Endodermal cell (in vitro differentiated cells): Measurements from ENCODE around the gene IFT122. TPM values are rescaled to one million over a fixed set of nuclear protein-coding genes. Genes with fewer than 3 reads are reported as not detected.
"Not testable (repeated sequence)": the region's sequence is repeated elsewhere in the genome, so short reads cannot be mapped to it uniquely, and the experiment has no call there.

ENCODE experiments used
- DNase-seq: peaks from one replicate; pipeline ENCODE4 v3.0.0-alpha.2; 2017
- H3K27ac ChIP-seq: 2 replicates; pipeline ENCODE4 v1.5.1; 2013; ENCODE audit warnings: mild to moderate bottlenecking, low read depth, low read length, moderate library complexity
- H3K27me3 ChIP-seq: 2 replicates; pipeline ENCODE4 v1.6.1; 2013; ENCODE audit warnings: mild to moderate bottlenecking, low read length, moderate library complexity; ENCODE audit not compliant: insufficient read depth, control insufficient read depth, poor library complexity, severe bottlenecking
- H3K36me3 ChIP-seq: 2 replicates; pipeline ENCODE4 v1.7.0; 2013; ENCODE audit warnings: mild to moderate bottlenecking, low read length, moderate library complexity; ENCODE audit not compliant: control insufficient read depth, insufficient read depth
- H3K4me1 ChIP-seq: one replicate; pipeline ENCODE4 v1.7.0; 2013; ENCODE audit warnings: low read length; ENCODE audit not compliant: control insufficient read depth, insufficient read depth
- H3K4me3 ChIP-seq: 2 replicates; pipeline ENCODE4 v1.5.1; 2013; ENCODE audit warnings: mild to moderate bottlenecking, low read length, moderate library complexity
- H3K9ac ChIP-seq: 2 replicates; pipeline ENCODE4 v1.6.1; 2013; ENCODE audit warnings: mild to moderate bottlenecking, low read length, moderate library complexity; ENCODE audit not compliant: poor library complexity, severe bottlenecking; ENCODE audit errors: extremely low read depth
- H3K9me3 ChIP-seq: 2 replicates; pipeline ENCODE4 v1.6.1; 2013; ENCODE audit warnings: mild to moderate bottlenecking, low read length, moderate library complexity; ENCODE audit not compliant: control insufficient read depth
- H3K27ac Mint-ChIP-seq: 2 replicates; pipeline ENCODE4 v1.8.0; 2020; ENCODE audit warnings: mixed read lengths
- H3K27me3 Mint-ChIP-seq: 2 replicates; pipeline ENCODE4 v1.8.0; 2021; ENCODE audit warnings: mild to moderate bottlenecking, mixed read lengths; ENCODE audit not compliant: insufficient read depth
- H3K36me3 Mint-ChIP-seq: 2 replicates; pipeline ENCODE4 v1.8.0; 2020; ENCODE audit warnings: low read depth, mixed read lengths
- H3K4me1 Mint-ChIP-seq: 2 replicates; pipeline ENCODE4 v1.8.0; 2020; ENCODE audit warnings: mixed read lengths
- H3K4me3 Mint-ChIP-seq: 2 replicates; pipeline ENCODE4 v1.8.0; 2020; ENCODE audit warnings: mild to moderate bottlenecking, moderate library complexity, mixed read lengths
- H3K9me3 Mint-ChIP-seq: 2 replicates; pipeline ENCODE4 v1.8.0; 2020; ENCODE audit warnings: mild to moderate bottlenecking, mixed read lengths
- CTCF ChIP-seq: fragments of 200-600 bp; sonication (generic); conservative IDR thresholded peaks from 2 replicates; pipeline ENCODE4 v1.5.0; 2021; ENCODE audit warnings: antibody characterized with exemption, mild to moderate bottlenecking
- WGBS, 2 experiments: methylation state at CpG; one replicate each; pipeline versions ENCODE4 v1.1.5 to v1.1.7; 2013; ENCODE audit warnings: missing lambda C conversion rate in 2 of 2, mixed read lengths in 1 of 2; ENCODE audit not compliant: insufficient coverage in 1 of 2, insufficient read length in 1 of 2; 5-methylcytosine and 5-hydroxymethylcytosine counted together
- total RNA-seq, 2 donors: library from RNA; stranded (reverse); fragmentation: NEBNext Ultra II Directional in 1 of 2; extraction: Animal tissue kit (Norgen Biotek cat#: 25700) in 1 of 2; gene quantifications; 2 replicates in 1 of 2; 3 replicates in 1 of 2; pipeline ENCODE4 v1.2.1, GENCODE V29; 2021

Gene IFT122
- total RNA-seq, 2 donors from 2014 or later: 36.0 to 46.6 TPM

GRCh38 chr3:129412542-129413198 is 27.4 kb upstream of the IFT122 start:
- Histone ChIP-seq H3K27me3 (no peaks in the 10 kb centered on the region), H3K4me3 (no peak overlapping the region), H3K4me1 (no peaks in the 10 kb centered on the region), H3K36me3 (no peaks in the 10 kb centered on the region), H3K9me3 (no peaks in the 10 kb centered on the region), H3K9ac (no peak overlapping the region), H3K27ac (no peak overlapping the region)
- no peaks in the 10 kb centered on the region for H3K36me3 Mint-ChIP-seq
- H3K27me3 Mint-ChIP-seq: peaks cover 11% of the 10 kb centered on the region
- no peak overlapping the region for H3K4me3 Mint-ChIP-seq
- no peak for TF ChIP-seq CTCF
- peak; percentile 24 for DNase-seq
- H3K9me3 Mint-ChIP-seq: no peaks in the 10 kb centered on the region
- no peak overlapping the region for H3K27ac Mint-ChIP-seq
- peaks cover 4% of the 10 kb centered on the region for H3K4me1 Mint-ChIP-seq
- 87 to 89% methylated on average over 6 of the region's 6 CpGs for WGBS, 2 experiments

GRCh38 chr3:129413238-129413637 is 26.8 kb upstream of the IFT122 start:
- not testable (repeated sequence) for H3K9me3 ChIP-seq

GRCh38 chr3:129413687-129414506 is 26.1 kb upstream of the IFT122 start:
- TF ChIP-seq CTCF: no peak
- peaks cover 11% of the 10 kb centered on the region for H3K27me3 Mint-ChIP-seq
- Histone ChIP-seq H3K4me1 (no peaks in the 10 kb centered on the region), H3K9ac (no peak overlapping the region), H3K27ac (no peak overlapping the region), H3K36me3 (no peaks in the 10 kb centered on the region), H3K27me3 (no peaks in the 10 kb centered on the region), H3K9me3 (no peaks in the 10 kb centered on the region), H3K4me3 (no peak overlapping the region)
- H3K36me3 Mint-ChIP-seq: no peaks in the 10 kb centered on the region
- H3K9me3 Mint-ChIP-seq: no peaks in the 10 kb centered on the region
- DNase-seq: peak; percentile 22
- H3K4me1 Mint-ChIP-seq: peaks cover 11% of the 10 kb centered on the region
- no peak overlapping the region for H3K4me3 Mint-ChIP-seq
- WGBS, 2 experiments: 80 to 93% methylated on average over 2 to 4 of the region's 4 CpGs
- H3K27ac Mint-ChIP-seq: no peak overlapping the region

More at GRCh38 chr3:129413238-129413637, 26.8 kb upstream of the IFT122 start:
- not testable (repeated sequence) for H3K27me3 ChIP-seq, H3K36me3 Mint-ChIP-seq, H3K4me1 Mint-ChIP-seq, H3K9ac ChIP-seq, H3K4me3 Mint-ChIP-seq, H3K9me3 Mint-ChIP-seq, H3K27ac Mint-ChIP-seq, H3K4me1 ChIP-seq, H3K27ac ChIP-seq, H3K36me3 ChIP-seq, H3K4me3 ChIP-seq
- peaks cover 11% of the 10 kb centered on the region for H3K27me3 Mint-ChIP-seq
- WGBS, 2 experiments: 60 to 76% methylated on average over 1 to 3 of the region's 3 CpGs
- DNase-seq: peak; percentile 3
